MM.1S (cell line): Measurements from ENCODE around the gene GRK2.

Experiments used
- DNase-seq: peaks from one replicate; pipeline ENCODE4 v3.0.0-alpha.2; 2015
- H2AFZ ChIP-seq: fragments of 300-600 bp; sonication (generic); 2 replicates; pipeline ENCODE4 v1.6.0; 2016; ENCODE audit warnings: antibody characterized with exemption, low read length
- H3F3A ChIP-seq: fragments of 300-600 bp; sonication (generic); 2 replicates; pipeline ENCODE4 v1.6.1; 2016; ENCODE audit warnings: mild to moderate bottlenecking, antibody characterized with exemption, low read length, moderate library complexity, mixed read lengths; ENCODE audit not compliant: insufficient read depth
- H3K27ac ChIP-seq: fragments of 300-600 bp; sonication (generic); 2 replicates; pipeline ENCODE4 v1.5.1; 2016; ENCODE audit warnings: mild to moderate bottlenecking, low read length
- H3K27me3 ChIP-seq: fragments of 300-600 bp; sonication (generic); replicated peaks from 2 replicates; pipeline ENCODE4 v1.6.0; 2016; ENCODE audit warnings: low read length; ENCODE audit not compliant: insufficient read depth
- H3K36me3 ChIP-seq: fragments of 300-600 bp; sonication (generic); replicated peaks from 2 replicates; pipeline ENCODE4 v1.6.1; 2016; ENCODE audit warnings: mild to moderate bottlenecking, low read length, mixed read lengths; ENCODE audit not compliant: insufficient read depth
- H3K4me1 ChIP-seq: fragments of 300-600 bp; sonication (generic); 2 replicates; pipeline ENCODE4 v1.6.1; 2016; ENCODE audit warnings: low read length, mixed read lengths
- H3K4me2 ChIP-seq: fragments of 300-600 bp; sonication (generic); 2 replicates; pipeline ENCODE4 v1.6.0; 2016; ENCODE audit warnings: low read depth, low read length
- H3K4me3 ChIP-seq: fragments of 300-600 bp; sonication (generic); 2 replicates; pipeline ENCODE4 v1.5.1; 2016; ENCODE audit warnings: low read length, mixed read lengths
- H3K79me2 ChIP-seq: fragments of 300-600 bp; sonication (generic); 2 replicates; pipeline ENCODE4 v1.6.1; 2016; ENCODE audit warnings: mixed run types, low read length, mixed read lengths
- H3K9ac ChIP-seq: fragments of 300-600 bp; sonication (generic); 2 replicates; pipeline ENCODE4 v1.6.1; 2016; ENCODE audit warnings: low read length, mixed read lengths
- H3K9me2 ChIP-seq: fragments of 300-600 bp; sonication (generic); replicated peaks from 2 replicates; pipeline ENCODE4 v1.6.1; 2016; ENCODE audit warnings: mild to moderate bottlenecking, low read length, mixed read lengths; ENCODE audit not compliant: insufficient read depth
- H3K9me3 ChIP-seq: fragments of 300-600 bp; sonication (generic); replicated peaks from 2 replicates; pipeline ENCODE4 v1.6.1; 2016; ENCODE audit warnings: mild to moderate bottlenecking, low read length, mixed read lengths; ENCODE audit not compliant: insufficient read depth
- H4K20me1 ChIP-seq: fragments of 300-600 bp; sonication (generic); 2 replicates; pipeline ENCODE4 v1.6.1; 2016; ENCODE audit warnings: mild to moderate bottlenecking, low read length, moderate library complexity, mixed read lengths; ENCODE audit not compliant: insufficient read depth
- CTCF ChIP-seq: fragments of 300-600 bp; sonication (generic); IDR thresholded peaks from 2 replicates; pipeline ENCODE4 v1.5.1; 2016; ENCODE audit warnings: antibody characterized with exemption, low read length, mixed read lengths
- EZH2 ChIP-seq: fragments of 300-600 bp; sonication (generic); optimal IDR thresholded peaks from 2 replicates; pipeline ENCODE3; 2017; ENCODE audit warnings: low read depth, mild to moderate bottlenecking, antibody characterized with exemption, low read length, mixed read lengths
- EZH2phosphoT487 ChIP-seq: fragments of 300-600 bp; sonication (generic); IDR thresholded peaks from 2 replicates; pipeline ENCODE4 v1.6.1; 2018; ENCODE audit warnings: antibody characterized with exemption, low read length

GRK2 gene

GRCh38 chr11:67269401-67270255 is 3.4 kb downstream of the GRK2 start:
- Histone ChIP-seq H3K4me2 (peak overlapping the region; percentile 90), H3F3A (peaks cover 20% of the 10 kb centered on the region), H3K9me3 (no peaks in the 10 kb centered on the region), H3K36me3 (no peaks in the 10 kb centered on the region; the same call in 1 of the 2 replicates), H3K27me3 (no peaks in the 10 kb centered on the region), H3K4me3 (peak overlapping the region; percentile 81), H3K4me1 (peaks cover 62% of the 10 kb centered on the region), H3K9me2 (no peaks in the 10 kb centered on the region), H4K20me1 (peaks cover 45% of the 10 kb centered on the region), H3K27ac (peak overlapping the region; percentile 94; the same call in 1 of the 2 replicates), H2AFZ (no peak overlapping the region), H3K9ac (peak overlapping the region; percentile 92; the same call in 1 of the 2 replicates), H3K79me2 (peaks cover 87% of the 10 kb centered on the region)
- DNase-seq = no peak
- TF ChIP-seq CTCF (no peak), EZH2phosphoT487 (no peak), EZH2 (no peak)

GRCh38 chr11:67270256-67271204 is 4.3 kb downstream of the GRK2 start:
- Histone ChIP-seq H3K36me3 (no peaks in the 10 kb centered on the region; the same call in 1 of the 2 replicates), H3K79me2 (peaks cover 96% of the 10 kb centered on the region), H2AFZ (no peak overlapping the region), H3K27ac (peak overlapping the region; percentile 94; the same call in 1 of the 2 replicates), H4K20me1 (peaks cover 45% of the 10 kb centered on the region), H3K4me2 (peak overlapping the region; percentile 90), H3K4me3 (peak overlapping the region; percentile 81; the same call in 1 of the 2 replicates), H3K4me1 (peaks cover 69% of the 10 kb centered on the region), H3K9me2 (no peaks in the 10 kb centered on the region), H3K9me3 (no peaks in the 10 kb centered on the region), H3K27me3 (no peaks in the 10 kb centered on the region), H3K9ac (peak overlapping the region; percentile 92; the same call in 1 of the 2 replicates), H3F3A (peaks cover 25% of the 10 kb centered on the region)
- DNase-seq = no peak
- TF ChIP-seq CTCF = no peak

- Histone ChIP-seq H3K79me2 (peaks cover 97% of the 10 kb centered on the region), H3K9ac (no peak overlapping the region), H3K9me2 (no peaks in the 10 kb centered on the region), H3K27me3 (no peaks in the 10 kb centered on the region), H3F3A (peaks cover 31% of the 10 kb centered on the region), H3K4me2 (peak overlapping the region; percentile 90; the same call in 1 of the 2 replicates), H4K20me1 (peaks cover 45% of the 10 kb centered on the region), H3K4me1 (peaks cover 70% of the 10 kb centered on the region), H3K36me3 (no peaks in the 10 kb centered on the region; the same call in 1 of the 2 replicates), H3K27ac (no peak overlapping the region), H3K4me3 (no peak overlapping the region), H3K9me3 (no peaks in the 10 kb centered on the region), H2AFZ (no peak overlapping the region)
- no peak for TF ChIP-seq EZH2
- no peak for TF ChIP-seq EZH2phosphoT487
- TF ChIP-seq CTCF = no peak
- no peak for DNase-seq
Observed at GRCh38 chr11:67271205-67271540, 4.9 kb downstream of the GRK2 start.
